Measurements from ENCODE around the gene SLC22A14.
"Not testable (repeated sequence)": the region's sequence is repeated elsewhere in the genome, so short reads cannot be mapped to it uniquely, and the experiment has no call there.

Gene SLC22A14, protein sequence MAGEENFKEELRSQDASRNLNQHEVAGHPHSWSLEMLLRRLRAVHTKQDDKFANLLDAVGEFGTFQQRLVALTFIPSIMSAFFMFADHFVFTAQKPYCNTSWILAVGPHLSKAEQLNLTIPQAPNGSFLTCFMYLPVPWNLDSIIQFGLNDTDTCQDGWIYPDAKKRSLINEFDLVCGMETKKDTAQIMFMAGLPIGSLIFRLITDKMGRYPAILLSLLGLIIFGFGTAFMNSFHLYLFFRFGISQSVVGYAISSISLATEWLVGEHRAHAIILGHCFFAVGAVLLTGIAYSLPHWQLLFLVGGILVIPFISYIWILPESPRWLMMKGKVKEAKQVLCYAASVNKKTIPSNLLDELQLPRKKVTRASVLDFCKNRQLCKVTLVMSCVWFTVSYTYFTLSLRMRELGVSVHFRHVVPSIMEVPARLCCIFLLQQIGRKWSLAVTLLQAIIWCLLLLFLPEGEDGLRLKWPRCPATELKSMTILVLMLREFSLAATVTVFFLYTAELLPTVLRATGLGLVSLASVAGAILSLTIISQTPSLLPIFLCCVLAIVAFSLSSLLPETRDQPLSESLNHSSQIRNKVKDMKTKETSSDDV

DNA sequence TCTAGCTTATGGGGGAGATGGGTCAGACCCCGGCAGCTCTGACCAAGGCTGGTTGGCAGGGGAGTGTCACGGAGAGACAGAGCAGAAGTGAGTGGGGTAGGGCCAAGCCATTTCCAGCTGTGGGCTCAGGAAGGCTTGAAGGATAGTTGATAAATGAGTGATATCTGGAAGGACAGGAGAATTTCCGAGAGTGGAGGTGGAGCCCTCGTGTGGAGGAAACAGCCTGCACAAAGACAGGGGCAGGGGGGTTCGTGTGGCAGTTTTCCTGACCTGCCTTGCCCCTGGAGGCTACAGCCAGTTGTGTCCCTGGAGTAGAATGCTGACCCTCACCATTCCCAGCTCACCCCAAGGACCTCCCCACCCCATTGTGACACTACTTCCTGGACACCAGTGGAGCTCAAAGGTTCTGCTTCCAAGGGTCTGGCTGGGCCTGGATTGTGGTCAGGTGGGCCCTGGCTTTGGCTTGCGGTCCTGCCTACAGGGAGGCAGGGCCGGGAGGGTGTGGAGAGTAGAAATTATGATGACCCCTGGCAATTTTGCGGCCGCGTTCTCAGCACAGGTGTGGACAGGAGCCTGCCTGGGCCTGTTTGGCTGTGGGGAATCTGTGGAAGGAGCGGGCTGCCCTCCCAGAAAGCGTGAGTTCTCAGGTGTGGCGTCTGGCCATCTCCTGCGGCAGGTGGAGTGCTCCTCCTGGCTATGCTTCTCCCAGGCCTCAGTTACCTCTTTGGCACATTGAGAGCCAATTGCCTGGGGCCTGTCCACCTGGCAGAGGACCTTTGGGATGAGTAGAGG, at the start of gene SLC22A14:
Gene SLC22A14 (plus strand): TSS at position 400 of the 792 bp plus-strand sequence. CDS start 23,733 bp downstream, outside the sequence.
- DNase-seq = peak in 1 of 2 experiments; percentile 0

DNA sequence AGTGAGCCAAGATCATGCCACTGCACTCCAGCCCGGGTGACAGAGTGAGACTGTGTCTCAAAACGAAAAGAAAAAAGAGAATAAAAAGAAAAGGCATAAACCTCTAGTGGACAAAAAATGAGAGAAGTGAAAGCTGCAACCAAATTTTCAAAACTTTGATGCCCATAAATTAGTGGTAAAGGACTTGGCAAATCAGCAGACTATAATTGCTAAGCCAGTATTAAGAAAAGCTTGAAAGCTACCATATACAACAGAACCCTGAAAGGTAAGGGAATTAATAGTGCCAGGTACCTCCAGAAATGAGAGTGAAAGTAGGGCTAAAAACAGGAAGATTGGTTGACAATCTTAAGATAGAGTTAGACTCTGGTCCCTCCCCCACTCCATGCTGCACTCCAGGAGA, 49.4 kb upstream of the SLC22A14 start:
- no peak for DNase-seq

DNA sequence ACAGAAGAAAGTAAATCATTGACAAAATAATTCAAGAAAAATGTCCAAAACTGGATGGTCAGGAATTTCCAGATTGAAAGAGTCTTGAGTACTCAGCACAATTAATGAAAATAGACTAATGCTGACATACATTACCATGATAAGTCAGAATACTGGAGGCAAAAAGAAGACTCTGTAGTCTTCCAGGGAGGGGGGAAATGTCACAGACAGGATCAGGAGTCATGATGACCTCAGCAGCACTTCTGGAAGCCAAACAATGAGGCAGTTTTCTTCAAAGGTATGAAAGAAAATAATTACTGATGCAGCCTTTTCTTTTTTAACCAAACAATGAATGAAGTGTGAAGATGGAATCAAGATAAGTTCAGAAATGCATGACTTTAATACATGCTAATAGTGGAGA, 46.6 kb upstream of the SLC22A14 start:
- DNase-seq = no peak

DNA sequence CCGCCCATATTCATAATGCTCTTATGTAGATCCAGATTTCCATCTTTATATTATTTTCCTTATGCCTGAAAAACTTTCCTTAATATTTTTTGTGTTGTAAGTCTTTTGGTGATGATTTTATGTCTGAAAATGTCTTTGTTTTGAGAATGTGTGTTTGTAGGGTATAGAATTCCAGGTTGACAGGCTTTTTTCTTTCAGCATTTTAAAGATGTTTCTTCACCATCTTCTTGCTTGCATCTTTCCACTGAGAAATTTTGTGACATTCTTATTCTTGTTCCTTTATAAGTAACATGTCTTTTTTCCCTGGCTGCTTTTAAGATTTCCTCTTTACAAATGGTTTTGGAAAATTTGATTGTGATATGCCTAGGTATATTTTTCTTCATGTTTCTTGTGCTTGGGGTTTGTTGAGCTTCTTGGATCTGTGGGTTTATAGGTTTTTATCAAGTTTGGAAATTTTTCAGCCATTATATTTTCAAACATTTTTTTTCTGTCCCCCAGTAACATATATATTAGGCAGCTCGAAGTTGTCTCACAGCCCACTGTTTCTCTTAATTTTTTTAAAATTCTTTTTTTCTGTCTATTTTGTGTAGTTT, 43.6 kb upstream of the SLC22A14 start:
- no peak for DNase-seq

DNA sequence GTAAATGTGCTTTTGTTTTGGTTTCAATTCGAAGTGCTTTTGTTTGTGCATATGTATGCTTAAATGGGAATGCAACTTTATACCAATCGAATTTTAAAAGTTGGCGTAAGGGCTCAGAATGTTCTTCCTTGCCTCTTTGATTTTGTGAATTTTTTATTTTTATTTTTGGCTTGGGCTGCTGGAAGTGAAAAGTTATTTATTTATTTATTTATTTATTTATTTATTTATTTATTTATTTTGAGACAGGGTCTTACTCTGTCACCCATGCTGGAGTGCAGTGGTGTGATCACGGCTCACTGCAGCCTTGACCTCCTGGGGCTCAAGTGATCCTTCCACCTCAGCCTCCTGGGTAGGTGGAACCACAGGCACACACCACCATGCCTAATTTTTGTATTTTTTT, 39.3 kb upstream of the SLC22A14 start:
- DNase-seq = not testable (repeated sequence)

DNA sequence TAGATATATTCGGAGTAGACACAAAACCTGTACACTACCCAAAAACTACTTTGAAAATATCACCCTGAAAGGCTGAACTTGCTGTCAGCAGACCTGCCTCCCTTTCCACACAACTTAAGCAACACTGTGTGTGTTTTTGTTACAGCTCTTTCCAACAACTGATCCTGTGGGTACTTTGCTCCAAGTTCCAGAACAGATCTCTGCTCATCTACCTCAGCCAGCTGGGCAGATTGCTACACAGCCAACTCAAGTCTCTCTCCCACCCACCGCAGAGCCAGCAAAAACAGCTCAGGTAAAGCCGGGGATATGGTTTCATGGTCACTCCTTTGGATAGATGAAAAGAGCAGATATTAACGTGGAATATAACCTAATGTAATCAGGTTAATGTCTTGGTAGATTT, 36.2 kb upstream of the SLC22A14 start:
- no peak for DNase-seq

DNA sequence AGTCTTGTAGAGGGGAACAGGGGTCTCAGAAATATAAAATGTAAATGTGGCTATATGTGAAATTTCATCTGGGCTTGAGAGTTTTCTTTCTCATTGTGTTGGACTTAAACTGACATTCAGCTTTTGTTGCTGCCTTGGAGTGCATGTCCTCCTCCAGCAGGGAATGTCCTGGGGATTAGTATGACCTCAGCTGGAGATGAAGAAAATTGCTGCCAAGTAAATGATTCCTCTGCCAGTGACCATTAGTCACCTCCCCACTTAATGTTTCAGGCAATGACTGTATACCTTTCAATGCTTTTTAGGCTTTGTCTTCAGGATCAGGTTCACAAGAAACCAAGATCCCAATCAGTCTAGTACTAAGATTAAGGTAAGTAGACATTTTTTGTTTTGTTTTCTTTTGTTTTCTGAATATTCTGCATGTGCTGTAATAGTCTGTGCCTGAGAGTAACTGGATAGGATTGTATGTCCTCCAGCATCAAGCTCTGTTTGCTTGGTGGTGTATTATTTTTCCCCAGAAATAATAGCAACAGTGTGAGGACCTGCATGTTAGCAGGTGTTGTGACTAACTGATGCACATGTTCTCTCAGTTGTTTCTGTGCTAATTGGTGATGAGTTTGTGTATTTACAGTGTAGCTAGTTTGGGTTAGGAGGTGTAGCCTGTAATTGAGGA, 34.6 kb upstream of the SLC22A14 start:
- DNase-seq = peak; percentile 8 to 69

DNA sequence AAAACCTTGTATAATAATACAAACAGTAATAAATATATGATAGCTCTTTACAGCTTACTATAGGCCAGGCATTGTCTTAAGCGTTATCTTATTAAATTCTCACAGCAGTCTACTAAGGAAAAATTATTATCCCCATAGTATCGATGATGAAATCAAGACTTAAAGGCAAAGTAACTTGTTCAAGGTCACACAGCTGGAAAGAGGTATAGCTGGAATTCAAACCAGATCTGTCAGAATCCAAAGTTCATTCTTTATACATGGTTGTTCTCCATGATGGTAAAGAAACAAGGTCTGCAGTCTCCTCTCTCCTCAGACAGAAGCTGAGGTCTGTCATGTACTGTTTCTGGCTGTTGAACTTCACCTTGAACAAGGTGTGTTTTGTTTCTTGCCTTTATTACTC, 31.9 kb upstream of the SLC22A14 start:
- DNase-seq = no peak

DNA sequence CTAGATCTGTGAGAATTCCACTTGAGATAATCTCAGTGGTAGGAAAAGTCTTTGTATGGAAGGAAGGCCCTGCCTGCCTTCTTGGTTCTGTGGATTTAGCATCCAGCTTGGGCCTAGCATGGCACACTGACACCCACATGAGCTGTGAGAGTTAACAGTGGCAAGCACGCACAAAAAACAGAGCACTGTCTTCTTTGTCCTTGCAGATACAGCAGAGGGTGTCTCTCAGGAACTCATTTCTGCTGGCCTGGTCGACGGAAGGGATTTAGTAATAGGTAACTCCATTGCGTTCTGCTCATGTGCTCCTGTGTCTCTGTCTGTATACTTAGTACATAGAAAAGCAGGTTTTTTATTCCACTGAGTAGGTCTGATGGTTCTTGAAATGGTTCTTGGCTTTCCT, 30.9 kb upstream of the SLC22A14 start:
- no peak for DNase-seq

DNA sequence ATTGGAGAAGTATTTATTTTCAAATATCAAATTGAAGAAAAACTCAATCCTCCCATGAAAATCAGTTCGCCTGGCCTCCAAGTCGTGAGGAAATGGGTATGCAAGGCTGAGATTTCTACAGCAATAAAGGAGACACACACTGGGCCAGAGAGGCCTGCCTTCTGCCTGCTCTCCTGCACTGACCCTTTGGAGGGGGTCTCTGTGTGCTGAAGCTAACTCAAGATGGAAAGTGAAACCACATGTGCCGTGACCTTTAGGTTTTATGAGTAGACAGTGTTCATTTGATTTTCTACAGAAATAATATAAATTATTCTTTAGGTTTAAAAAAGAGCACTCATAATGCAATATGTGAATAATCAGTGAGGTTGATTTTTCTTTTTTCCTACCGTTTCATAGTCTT, 28.4 kb upstream of the SLC22A14 start:
- no peak for DNase-seq

DNA sequence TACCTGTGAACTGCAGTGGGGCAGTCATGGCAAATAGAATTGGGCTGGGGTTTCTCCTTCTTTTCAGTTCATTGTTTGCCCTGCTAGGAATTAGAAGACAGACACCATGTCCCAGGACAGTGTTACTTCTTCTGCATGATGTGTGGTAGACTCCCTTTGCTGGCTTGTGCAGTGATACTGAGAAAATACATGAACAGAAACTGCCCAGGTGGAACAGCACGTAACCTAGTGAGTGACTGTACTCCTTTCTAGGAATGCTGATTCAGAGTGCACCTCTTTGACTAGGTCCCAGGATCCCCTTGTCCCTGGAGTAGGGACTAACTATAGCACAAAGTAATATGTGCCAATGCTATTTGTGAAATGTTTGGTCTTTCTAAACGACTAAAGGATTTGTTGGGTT, 27.2 kb upstream of the SLC22A14 start:
- no peak for DNase-seq

DNA sequence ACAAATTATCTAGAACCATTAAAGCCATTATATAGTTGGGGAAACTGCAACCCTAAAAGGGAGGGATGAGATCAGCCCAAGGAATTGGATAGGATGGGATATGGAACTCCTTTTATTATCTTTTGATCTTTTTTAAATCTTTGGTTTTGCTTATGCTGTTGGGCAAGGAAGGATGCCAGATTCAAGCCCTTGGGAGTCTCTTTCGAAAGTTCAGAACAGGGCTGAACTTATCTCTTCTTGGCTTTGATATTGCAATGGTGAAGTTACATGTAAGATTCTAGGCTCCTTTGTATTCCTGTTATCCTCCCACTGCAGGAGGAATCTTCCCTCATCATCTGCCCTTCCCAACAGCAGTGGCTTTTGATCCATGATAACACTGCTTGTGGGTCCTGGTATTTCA, 26.5 kb upstream of the SLC22A14 start:
- DNase-seq = no peak

DNA sequence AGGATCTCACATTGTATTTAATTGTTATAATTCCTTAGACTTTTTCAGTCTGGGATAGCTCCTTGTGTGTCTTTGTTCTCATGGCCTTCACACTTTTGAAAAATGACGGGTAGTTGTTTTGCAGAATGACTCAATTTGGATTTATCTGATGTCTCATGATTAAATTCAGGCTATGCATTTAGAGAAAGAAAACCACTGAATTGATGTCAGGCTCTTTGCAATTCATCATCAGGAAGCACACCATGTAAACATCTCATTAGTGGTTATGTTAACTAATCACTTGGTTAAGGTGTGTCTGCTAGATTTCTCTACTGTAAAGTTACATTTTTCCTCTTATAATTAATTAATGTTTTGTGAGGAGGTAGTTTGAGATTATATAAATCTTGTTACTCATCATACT, 24.5 kb upstream of the SLC22A14 start:
- no peak for DNase-seq

DNA sequence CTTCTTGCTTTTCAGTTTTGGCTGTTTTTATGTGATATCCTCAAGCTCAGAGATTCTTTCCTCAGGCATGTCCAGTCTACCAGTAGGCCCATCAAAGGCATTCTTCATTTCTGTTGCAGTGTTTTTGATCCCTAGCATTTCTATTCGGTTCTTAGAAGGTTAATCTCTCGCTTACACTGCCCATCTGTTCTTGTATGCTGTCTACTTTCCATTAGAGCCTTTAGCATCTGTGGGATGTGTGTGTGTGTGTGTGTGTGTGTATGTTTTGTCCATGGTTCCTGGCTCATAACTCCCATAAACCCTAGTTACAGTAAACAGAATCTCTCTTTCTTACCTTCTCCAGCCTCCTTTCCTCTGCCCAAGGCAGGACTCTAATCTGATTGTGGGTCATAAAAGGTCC, 21.6 kb upstream of the SLC22A14 start:
- no peak for DNase-seq

DNA sequence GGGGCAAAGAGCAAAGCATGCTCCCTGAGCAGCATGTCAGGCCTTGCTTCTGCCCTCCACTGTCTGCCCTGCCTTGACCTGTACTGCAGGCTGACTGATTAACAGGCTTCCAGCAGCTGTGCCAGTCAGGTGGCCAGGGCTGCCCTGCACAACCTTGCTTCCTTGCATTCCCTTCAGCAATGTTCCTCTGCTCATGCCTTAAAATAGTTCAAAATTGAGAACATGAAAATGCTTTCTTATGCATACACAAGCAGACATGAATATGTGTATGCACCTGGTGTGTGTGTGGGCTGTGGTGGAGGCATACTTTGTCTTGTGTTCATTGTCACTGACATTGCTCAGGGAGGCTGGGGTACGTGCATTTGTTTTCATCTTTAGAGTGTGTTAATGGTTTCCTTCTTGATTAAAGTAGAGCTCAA, 17.7 kb upstream of the SLC22A14 start:
- no peak for DNase-seq

DNA sequence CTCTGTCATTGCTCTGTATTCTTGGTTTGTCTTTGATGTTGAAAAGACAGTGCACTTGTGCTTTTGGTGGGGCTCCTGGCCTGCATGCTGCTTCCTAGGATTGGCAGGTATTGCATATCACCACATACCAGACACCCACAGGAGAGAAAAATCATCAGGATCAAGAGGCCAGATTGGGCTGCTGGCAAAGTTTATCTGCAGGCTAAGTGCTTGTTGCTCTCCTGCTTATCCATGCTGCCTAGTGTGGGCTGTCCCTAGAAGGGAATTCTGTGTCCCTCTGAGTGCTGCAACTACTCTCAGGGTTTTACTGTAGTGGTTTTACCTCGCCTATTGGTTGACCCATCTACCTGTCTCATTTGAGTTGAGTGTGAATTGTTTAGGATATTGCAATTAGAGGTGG, 17.3 kb upstream of the SLC22A14 start:
- DNase-seq = no peak

DNA sequence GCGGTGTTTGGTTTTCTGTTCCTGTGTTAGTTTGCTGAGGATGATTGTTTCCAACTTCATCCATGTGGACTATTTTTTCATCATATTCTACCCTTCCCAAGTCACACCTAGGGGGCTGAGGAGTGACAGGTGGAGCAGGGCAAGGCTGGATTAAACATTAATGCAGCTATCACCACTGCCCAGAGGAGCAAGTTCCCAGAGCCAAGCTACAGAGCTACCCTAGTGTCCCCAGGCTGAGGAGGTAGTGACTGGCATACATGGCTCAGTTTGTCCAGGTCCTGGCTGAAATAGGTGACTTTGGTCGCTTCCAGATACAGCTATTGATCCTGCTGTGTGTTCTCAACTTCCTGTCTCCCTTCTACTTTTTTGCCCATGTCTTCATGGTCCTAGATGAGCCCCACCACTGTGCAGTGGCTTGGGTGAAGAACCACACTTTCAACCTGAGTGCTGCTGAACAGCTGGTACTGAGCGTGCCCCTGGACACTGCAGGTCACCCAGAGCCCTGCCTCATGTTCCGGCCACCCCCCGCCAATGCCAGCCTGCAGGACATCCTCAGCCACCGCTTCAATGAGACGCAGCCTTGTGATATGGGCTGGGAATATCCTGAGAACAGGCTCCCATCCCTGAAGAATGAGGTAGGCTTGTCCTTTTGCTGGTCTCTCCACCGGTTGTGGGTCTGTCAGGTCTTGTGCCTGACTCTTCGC, 16.3 kb upstream of the SLC22A14 start, which contains the start of gene SLC22A13:
Gene SLC22A13 (plus strand): TSS at position 209 of the 704 bp plus-strand sequence. CDS start 49 bp downstream, at position 258.
- DNase-seq = no peak

DNA sequence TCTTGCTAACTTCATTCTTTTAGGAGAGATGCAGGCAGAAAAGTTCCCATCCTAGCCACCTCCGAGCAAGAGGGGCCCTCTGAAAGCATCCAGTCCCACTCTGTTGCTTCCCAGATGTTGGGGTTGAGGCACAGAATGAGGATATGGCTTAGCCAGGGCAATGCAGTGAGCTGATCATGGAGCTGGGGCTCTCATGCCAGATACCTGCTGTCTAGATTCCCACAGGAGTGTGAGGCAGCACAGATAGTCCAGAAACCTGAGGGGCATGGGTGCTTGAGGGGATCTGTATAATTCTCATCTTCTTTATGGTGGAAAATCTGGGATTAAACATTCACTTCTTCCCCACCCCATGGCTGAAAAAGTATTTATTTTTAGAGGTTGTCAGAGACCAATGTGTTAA, 15.3 kb upstream of the SLC22A14 start:
- DNase-seq = no peak

DNA sequence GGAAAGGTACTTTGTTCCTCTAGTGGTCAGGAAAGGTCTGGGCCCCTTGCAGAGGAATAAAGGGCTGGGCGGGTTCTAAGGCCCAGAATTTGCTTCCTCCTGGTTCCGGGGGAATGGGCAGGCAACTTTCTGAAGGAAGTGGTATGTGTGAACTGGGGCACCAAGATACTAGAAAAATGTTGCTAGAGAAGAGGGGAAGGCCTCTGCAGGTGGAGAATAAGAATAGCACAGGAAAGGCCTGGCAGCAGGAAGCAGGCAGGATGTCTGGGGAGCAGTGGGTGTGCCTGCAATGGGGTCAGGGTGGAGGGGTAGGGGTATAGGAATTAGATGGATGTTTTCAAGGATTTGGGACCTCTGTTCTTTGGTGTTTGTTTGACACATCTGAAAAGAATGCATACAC, 14.4 kb upstream of the SLC22A14 start:
- no peak for DNase-seq

DNA sequence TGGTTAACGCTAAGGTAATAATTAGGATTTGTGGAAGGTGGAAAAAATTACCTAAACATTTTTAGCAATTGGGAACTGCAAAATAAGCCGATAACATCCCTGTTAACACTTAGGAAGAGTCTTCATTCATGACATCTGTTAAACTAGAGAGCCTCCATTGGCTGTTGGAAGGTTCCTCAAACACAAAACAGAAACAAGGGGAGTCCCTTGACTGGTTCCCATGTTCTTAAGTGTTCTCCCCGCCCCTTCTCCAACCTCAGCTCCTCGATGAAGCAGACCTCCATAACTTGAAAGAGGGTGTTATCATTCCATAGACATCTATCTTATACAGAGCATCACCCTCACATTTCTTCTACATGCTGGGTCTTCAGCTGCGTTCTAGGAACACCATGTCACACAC, 14.0 kb upstream of the SLC22A14 start:
- DNase-seq = no peak

DNA sequence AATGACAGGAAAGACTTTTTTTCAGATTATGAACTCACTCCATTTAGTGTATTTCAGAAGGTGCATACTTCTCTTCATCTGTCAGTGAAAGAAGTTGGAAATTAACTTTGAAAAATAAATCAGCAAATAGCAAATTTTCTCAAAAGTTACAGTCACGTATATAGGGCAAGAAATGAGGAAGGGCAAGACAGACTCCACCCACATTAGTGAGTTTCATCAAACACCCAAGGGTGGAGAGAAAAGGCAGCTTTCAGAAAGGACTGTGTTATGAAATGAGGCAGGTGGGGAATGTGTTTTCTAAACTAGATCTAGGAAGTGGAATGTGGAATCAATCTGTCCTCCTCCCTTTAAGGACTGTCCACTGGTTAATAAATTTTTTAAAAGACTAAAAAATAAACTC, 13.6 kb upstream of the SLC22A14 start:
- DNase-seq = no peak

DNA sequence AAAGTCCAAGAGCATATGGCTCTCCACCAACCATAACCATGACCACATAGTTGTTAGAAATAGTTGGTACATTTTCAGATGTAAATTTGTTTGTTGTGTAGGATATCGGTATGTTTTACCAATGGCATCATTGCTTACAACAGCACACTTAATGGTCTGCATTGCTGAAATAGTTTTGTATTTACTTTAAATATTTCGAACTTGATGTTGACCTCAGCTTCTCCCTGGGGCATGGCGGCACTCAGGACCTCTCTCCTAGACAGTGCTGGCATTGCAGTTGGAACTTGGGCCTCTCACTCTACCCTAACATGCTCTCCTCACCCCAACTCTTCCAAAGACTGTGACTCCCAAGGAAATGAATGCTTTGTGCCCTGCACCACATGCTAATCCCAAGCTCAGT, 11.5 kb upstream of the SLC22A14 start:
- no peak for DNase-seq
